ENCODE measurements around the gene LTBP1. TPM values are rescaled to one million over a fixed set of nuclear protein-coding genes. Genes with fewer than 3 reads are reported as not detected.

Gene LTBP1
- total RNA-seq, 1 donor from 2014 or later, result 0.07 TPM

DNA sequence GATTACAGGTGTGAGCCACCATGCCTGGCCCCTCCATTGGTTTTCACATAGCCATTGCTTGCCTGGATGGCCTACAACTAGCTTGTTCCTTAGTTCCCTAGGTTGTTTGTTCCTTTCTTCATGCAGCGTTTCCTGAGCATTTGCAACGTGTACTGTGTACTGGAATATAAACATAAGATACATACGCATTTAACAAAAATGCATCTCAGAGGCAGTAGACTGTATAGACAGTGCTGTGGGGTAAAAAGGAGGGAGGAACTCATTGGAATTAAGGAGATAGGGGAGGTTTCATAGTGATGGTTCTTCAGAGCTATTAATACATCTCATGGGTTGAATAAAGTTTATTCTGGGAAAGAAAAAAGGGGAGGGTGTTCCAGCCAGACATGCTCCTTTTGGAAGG lies 269.2 kb downstream of the LTBP1 start:
- intact Hi-C loops (cut with micrococcal nuclease), result no loop called here
- Mint-ChIP-seq H3K4me3 (no peak overlapping the region), H3K27me3 (peaks cover 12% of the 10 kb centered on the region), H3K36me3 (ENCODE audit: low read depth) (no peaks in the 10 kb centered on the region), H3K9me3 (no peaks in the 10 kb centered on the region), H3K27ac (no peak overlapping the region), H3K4me1 (peaks cover 6% of the 10 kb centered on the region)
- no peak for ATAC-seq (ENCODE audit: low read depth)
- DNase-seq, result no peak
- ChIA-PET POLR2A (no interaction called here), CTCF (no interaction called here)
- TF ChIP-seq, protein P1, sequence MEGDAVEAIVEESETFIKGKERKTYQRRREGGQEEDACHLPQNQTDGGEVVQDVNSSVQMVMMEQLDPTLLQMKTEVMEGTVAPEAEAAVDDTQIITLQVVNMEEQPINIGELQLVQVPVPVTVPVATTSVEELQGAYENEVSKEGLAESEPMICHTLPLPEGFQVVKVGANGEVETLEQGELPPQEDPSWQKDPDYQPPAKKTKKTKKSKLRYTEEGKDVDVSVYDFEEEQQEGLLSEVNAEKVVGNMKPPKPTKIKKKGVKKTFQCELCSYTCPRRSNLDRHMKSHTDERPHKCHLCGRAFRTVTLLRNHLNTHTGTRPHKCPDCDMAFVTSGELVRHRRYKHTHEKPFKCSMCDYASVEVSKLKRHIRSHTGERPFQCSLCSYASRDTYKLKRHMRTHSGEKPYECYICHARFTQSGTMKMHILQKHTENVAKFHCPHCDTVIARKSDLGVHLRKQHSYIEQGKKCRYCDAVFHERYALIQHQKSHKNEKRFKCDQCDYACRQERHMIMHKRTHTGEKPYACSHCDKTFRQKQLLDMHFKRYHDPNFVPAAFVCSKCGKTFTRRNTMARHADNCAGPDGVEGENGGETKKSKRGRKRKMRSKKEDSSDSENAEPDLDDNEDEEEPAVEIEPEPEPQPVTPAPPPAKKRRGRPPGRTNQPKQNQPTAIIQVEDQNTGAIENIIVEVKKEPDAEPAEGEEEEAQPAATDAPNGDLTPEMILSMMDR (IDR thresholded peaks at IDR 0.05), result no peak

DNA sequence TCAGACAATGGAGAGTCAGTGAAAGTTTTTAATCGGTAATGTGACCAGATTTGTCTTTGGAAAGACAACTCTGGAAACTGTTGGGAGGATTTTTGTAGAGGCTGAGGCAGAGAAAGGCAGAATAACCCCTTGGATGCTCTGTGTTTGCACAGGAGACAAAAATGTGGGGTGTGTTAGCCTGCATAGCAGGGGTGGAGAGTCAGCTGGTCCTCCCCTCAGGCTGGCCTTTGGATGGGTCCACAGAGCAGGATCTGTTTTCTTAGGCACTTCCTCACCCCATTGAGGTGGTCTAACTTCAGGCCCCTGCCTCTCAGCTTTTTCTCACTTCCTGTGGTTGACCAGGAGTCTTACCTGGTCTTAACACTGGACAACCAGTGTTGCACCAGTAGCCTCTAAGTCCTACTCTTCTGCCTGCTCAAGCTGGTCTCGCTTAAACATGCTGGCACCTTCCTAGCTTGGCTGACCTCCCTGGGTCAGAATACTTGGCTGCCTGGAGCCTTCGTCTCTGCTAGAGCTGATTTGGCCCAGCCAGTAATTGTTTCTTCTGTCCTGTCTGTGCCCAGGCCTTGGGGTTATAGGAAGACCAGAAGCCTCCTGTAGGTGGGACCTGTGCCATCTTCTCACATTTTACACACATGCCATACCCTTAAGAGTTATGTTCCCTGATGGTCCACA lies 269.9 kb downstream of the LTBP1 start:
- Mint-ChIP-seq H3K9me3 (no peaks in the 10 kb centered on the region), H3K4me3 (no peak overlapping the region), H3K36me3 (ENCODE audit: low read depth) (no peaks in the 10 kb centered on the region), H3K4me1 (peaks cover 6% of the 10 kb centered on the region), H3K27ac (no peak overlapping the region), H3K27me3 (peaks cover 12% of the 10 kb centered on the region)
- DNase-seq (no peak), ATAC-seq (ENCODE audit: low read depth) (no peak)
- CTCF ChIA-PET, result no interaction called here
- TF ChIP-seq, protein P1 (IDR thresholded peaks at IDR 0.05), result no peak
- POLR2A ChIA-PET, result no interaction called here
- intact Hi-C loops (cut with micrococcal nuclease), result no loop called here

DNA sequence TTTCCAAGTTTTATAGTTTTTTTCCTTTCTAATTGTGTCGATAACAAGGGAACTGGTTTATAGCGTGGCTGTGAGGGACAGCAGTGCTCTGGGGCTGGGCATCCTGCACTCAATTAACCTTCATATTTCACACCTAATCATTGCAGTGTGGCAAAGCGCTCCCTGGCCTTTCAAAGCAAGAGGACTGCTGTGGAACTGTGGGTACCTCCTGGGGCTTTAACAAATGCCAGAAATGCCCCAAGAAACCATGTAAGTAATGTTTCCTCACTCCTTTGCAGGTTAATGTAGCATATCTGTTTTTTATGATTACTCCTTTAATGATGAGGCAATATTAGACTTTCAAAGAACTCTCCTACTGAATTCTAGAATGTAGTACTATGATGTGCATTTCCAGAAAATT lies 270.7 kb downstream of the LTBP1 start:
- no peak for DNase-seq
- Mint-ChIP-seq H3K9me3 (no peaks in the 10 kb centered on the region), H3K4me1 (peaks cover 6% of the 10 kb centered on the region), H3K27ac (no peak overlapping the region), H3K4me3 (no peak overlapping the region), H3K36me3 (ENCODE audit: low read depth) (no peaks in the 10 kb centered on the region), H3K27me3 (peaks cover 12% of the 10 kb centered on the region)
- intact Hi-C loops (cut with micrococcal nuclease), result no loop called here
- ChIA-PET CTCF (no interaction called here), POLR2A (no interaction called here)
- TF ChIP-seq, protein P1 (IDR thresholded peaks at IDR 0.05), result no peak
- ATAC-seq (ENCODE audit: low read depth), result no peak

DNA sequence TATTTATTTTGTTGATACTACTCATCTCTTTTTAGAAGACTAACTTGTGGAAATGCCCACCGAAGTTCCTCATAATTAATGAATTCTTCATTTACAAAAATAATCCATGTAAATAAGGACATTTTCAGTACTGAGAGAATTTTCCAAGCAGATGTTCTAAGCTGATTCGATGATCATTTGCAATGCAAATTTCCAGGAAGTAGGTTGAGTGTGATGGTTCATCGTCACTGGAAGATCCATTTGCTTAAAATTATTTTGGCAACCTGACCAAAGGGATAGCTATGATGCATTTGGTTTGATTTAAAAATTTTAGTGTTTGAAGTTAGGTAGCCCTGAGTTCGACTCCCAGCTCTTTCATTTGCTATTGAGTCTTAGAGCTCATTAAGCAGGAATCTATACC lies 272.4 kb downstream of the LTBP1 start:
- Mint-ChIP-seq H3K27ac (no peak overlapping the region), H3K9me3 (no peaks in the 10 kb centered on the region), H3K27me3 (peaks cover 12% of the 10 kb centered on the region), H3K4me1 (peaks cover 6% of the 10 kb centered on the region), H3K4me3 (no peak overlapping the region), H3K36me3 (ENCODE audit: low read depth) (no peaks in the 10 kb centered on the region)
- POLR2A ChIA-PET, result no interaction called here
- intact Hi-C loops (cut with micrococcal nuclease), result no loop called here
- TF ChIP-seq, protein P1 (IDR thresholded peaks at IDR 0.05), result no peak
- ATAC-seq (ENCODE audit: low read depth) (no peak), DNase-seq (no peak)
- CTCF ChIA-PET, result interaction anchor here (1.1 kb wide), 1 partner anchor 11 kb away, joined by 4 read pairs; no protein-coding TSS in a partner anchor

DNA sequence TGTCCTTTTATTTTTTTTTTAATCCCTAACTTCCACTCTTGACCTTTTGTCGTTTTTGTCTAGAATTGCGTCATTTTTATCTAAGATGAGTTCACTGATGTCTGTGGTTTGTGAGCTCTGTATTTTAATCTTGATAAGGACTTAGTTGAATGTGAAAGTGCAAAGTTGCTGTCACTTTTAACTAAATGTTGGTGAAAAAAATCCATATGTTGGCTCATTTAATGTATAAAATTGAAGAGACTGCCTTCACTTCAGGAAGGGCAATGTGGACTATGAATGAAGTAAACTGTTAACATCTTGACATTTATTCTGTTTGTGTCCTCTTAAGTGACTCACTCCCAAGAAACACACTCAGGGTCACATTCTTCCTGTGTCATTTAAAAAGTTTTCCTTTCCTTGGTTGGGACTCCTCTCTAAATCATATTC lies 273.1 kb downstream of the LTBP1 start:
- Mint-ChIP-seq H3K4me1 (no peaks in the 10 kb centered on the region), H3K9me3 (no peaks in the 10 kb centered on the region), H3K36me3 (ENCODE audit: low read depth) (no peaks in the 10 kb centered on the region), H3K4me3 (no peak overlapping the region), H3K27ac (no peak overlapping the region), H3K27me3 (peaks cover 15% of the 10 kb centered on the region)
- TF ChIP-seq, protein P1 (IDR thresholded peaks at IDR 0.05), result no peak
- DNase-seq (no peak), ATAC-seq (ENCODE audit: low read depth) (no peak)
- intact Hi-C loops (cut with micrococcal nuclease), result no loop called here
- ChIA-PET CTCF (no interaction called here), POLR2A (no interaction called here)

Data from activated B cell treated with CpG ODN at 0.5 μM for 24 hours (primary cell).